ENCODE results near the gene NASP. TPM values are rescaled to one million over a fixed set of nuclear protein-coding genes. Genes with fewer than 3 reads are reported as not detected.

The NASP gene
- total RNA-seq, result 164 to 185 TPM (median 170 TPM) in 3 replicates

- Mint-ChIP-seq H3K36me3 (no peaks in the 10 kb centered on the region), H3K27me3 (ENCODE audit: low read depth) (no peaks in the 10 kb centered on the region), H3K27ac (peak within 1 kb of the TSS; percentile 98), H3K4me1 (peaks cover 18% of the 10 kb centered on the region), H3K9me3 (no peaks in the 10 kb centered on the region), H3K4me3 (peak within 1 kb of the TSS; percentile 93)
- TF ChIP-seq, protein P1, sequence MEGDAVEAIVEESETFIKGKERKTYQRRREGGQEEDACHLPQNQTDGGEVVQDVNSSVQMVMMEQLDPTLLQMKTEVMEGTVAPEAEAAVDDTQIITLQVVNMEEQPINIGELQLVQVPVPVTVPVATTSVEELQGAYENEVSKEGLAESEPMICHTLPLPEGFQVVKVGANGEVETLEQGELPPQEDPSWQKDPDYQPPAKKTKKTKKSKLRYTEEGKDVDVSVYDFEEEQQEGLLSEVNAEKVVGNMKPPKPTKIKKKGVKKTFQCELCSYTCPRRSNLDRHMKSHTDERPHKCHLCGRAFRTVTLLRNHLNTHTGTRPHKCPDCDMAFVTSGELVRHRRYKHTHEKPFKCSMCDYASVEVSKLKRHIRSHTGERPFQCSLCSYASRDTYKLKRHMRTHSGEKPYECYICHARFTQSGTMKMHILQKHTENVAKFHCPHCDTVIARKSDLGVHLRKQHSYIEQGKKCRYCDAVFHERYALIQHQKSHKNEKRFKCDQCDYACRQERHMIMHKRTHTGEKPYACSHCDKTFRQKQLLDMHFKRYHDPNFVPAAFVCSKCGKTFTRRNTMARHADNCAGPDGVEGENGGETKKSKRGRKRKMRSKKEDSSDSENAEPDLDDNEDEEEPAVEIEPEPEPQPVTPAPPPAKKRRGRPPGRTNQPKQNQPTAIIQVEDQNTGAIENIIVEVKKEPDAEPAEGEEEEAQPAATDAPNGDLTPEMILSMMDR (IDR thresholded peaks at IDR 0.05; ENCODE audit: unreplicated experiment), result no peak
- peak; percentile 79 to 95 for DNase-seq (ENCODE audit: low spot score in 2 of 2, unreplicated experiment in 2 of 2)
Observed at GRCh38 chr1:45583666-45584350, at the start of gene NASP. Gene NASP, plus strand, starts transcription at chr1:45584041. Its CDS starts 106 bp downstream, at chr1:45584147.

DNA sequence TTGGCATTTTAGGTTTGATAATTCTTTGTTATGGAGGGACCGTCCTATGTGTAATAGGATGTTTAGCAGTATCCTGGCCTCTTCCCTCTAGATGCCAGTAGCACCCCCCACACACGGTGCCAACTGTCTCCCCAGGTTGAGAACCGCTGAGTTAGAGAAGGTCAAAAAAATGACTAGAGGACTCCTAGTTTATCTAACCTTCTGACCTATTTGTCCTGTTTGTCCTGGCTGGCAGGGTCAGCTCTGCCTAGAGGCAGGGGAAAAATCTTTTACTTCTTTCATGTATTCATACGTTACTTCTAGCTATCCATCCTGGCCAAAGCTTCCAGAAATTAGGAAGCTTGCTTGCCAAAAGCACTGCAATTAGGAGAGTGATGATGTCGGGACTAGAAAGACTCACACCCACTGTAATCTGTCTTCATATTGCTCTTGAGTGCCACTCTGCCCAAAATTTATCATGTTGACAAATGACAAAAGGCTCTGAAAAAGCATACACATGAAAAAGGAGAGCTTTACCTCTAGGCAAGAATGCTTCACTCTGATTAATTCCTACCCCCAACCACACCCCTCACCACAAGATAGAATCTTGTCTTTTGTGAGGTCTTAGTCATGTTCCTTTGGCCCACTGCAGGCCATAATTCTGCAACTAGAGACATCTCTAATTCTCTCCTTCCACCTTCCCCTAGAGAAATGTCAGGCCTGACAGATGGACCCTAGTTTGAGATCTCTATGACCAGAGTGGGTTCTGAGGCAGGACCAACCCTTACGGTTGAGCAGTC is 47.7 kb upstream of the NASP start:
- Mint-ChIP-seq H3K27me3 (ENCODE audit: low read depth) (peaks cover 78% of the 10 kb centered on the region), H3K4me3 (no peak overlapping the region), H3K27ac (no peak overlapping the region), H3K4me1 (peaks cover 12% of the 10 kb centered on the region), H3K9me3 (no peaks in the 10 kb centered on the region), H3K36me3 (no peaks in the 10 kb centered on the region)
- no peak for DNase-seq (ENCODE audit: low spot score in 2 of 2, unreplicated experiment in 2 of 2)
- TF ChIP-seq, protein P1 (IDR thresholded peaks at IDR 0.05; ENCODE audit: unreplicated experiment), result no peak

GRCh38 chr1:45536886-45537285 is 47.0 kb upstream of the NASP start:
- Mint-ChIP-seq H3K36me3 (no peaks in the 10 kb centered on the region), H3K4me3 (no peak overlapping the region), H3K27ac (no peak overlapping the region), H3K4me1 (peaks cover 12% of the 10 kb centered on the region), H3K9me3 (no peaks in the 10 kb centered on the region), H3K27me3 (ENCODE audit: low read depth) (peaks cover 76% of the 10 kb centered on the region)
- TF ChIP-seq, protein P1 (IDR thresholded peaks at IDR 0.05; ENCODE audit: unreplicated experiment), result no peak
- no peak for DNase-seq (ENCODE audit: low spot score in 2 of 2, unreplicated experiment in 2 of 2)

DNA sequence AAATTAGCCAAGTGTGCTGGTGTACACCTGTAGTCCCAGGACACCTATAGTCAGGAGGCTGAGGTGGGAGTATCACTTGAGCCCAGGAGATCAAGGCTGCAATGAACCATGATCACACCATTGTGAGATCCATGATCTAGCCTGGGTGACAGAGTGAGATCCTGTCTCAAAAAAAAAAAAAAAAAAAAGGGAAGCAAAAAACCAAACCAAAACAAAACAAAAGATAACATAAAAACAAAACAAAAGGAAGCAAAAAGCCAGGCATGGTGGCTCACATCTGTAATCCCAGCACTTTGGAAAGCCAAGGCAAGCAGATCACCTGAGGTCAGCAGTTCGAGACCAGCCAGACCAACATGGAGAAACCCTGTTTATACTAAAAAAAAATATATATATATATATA is 42.6 kb upstream of the NASP start:
- no peaks in the 10 kb centered on the region for H3K36me3 Mint-ChIP-seq
- H3K9me3 Mint-ChIP-seq, result no peaks in the 10 kb centered on the region
- peaks cover 82% of the 10 kb centered on the region for H3K27me3 Mint-ChIP-seq (ENCODE audit: low read depth)
- peaks cover 10% of the 10 kb centered on the region for H3K4me1 Mint-ChIP-seq
- DNase-seq (ENCODE audit: low spot score in 2 of 2, unreplicated experiment in 2 of 2), result no peak
- TF ChIP-seq, protein P1 (IDR thresholded peaks at IDR 0.05; ENCODE audit: unreplicated experiment), result no peak
- H3K27ac Mint-ChIP-seq, result no peak overlapping the region
- H3K4me3 Mint-ChIP-seq, result no peak overlapping the region

GRCh38 chr1:45542591-45542990 is 41.2 kb upstream of the NASP start:
- TF ChIP-seq, protein P1 (IDR thresholded peaks at IDR 0.05; ENCODE audit: unreplicated experiment), result no peak
- Mint-ChIP-seq H3K4me3 (no peak overlapping the region), H3K27me3 (ENCODE audit: low read depth) (peaks cover 81% of the 10 kb centered on the region), H3K9me3 (no peaks in the 10 kb centered on the region), H3K36me3 (no peaks in the 10 kb centered on the region), H3K4me1 (no peaks in the 10 kb centered on the region), H3K27ac (no peak overlapping the region)
- DNase-seq (ENCODE audit: low spot score in 2 of 2, unreplicated experiment in 2 of 2), result no peak
